CMK (cell line): ENCODE data around the gene NHEJ1.
"Not testable (repeated sequence)": the region's sequence is repeated elsewhere in the genome, so short reads cannot be mapped to it uniquely, and the experiment has no call there.

ENCODE experiments used
- DNase-seq: peaks from one replicate; pipeline ENCODE4 v3.0.0-alpha.2; 2010; ENCODE audit warnings: low read depth

Gene NHEJ1

GRCh38 chr2:219160186-219161017 lies at the start of gene NHEJ1:
NHEJ1 (minus strand) TSS chr2:219160815; CDS start chr2:219158362, 2,453 bp downstream.
- DNase-seq = peak; percentile 88

- DNase-seq = no peak
Measured at GRCh38 chr2:219209236-219210195, 48.9 kb upstream of the NHEJ1 start.

GRCh38 chr2:219207884-219208740 lies 47.5 kb upstream of the NHEJ1 start:
- no peak for DNase-seq

GRCh38 chr2:219207134-219207883 lies 46.7 kb upstream of the NHEJ1 start:
- no peak for DNase-seq

- DNase-seq = peak; percentile 80
Measured at GRCh38 chr2:219206328-219207133, 45.9 kb upstream of the NHEJ1 start, which contains the start of gene ZFAND2B. ZFAND2B (plus strand) TSS chr2:219206782; CDS start chr2:219206988, 206 bp downstream.

GRCh38 chr2:219205981-219206327 lies 45.3 kb upstream of the NHEJ1 start:
- DNase-seq = no peak

GRCh38 chr2:219205165-219205538 lies 44.5 kb upstream of the NHEJ1 start:
- DNase-seq = no peak

GRCh38 chr2:219204425-219205164 lies 44.0 kb upstream of the NHEJ1 start:
- no peak for DNase-seq

- DNase-seq = not testable (repeated sequence)
Measured at GRCh38 chr2:219201331-219201730, 40.7 kb upstream of the NHEJ1 start.

GRCh38 chr2:219200502-219201326 lies 40.1 kb upstream of the NHEJ1 start:
- DNase-seq = not testable (repeated sequence)

GRCh38 chr2:219199470-219200211 lies 39.0 kb upstream of the NHEJ1 start:
- no peak for DNase-seq

- no peak for DNase-seq
Measured at GRCh38 chr2:219198974-219199373, 38.4 kb upstream of the NHEJ1 start.

- DNase-seq = no peak
Measured at GRCh38 chr2:219197388-219197787, 36.8 kb upstream of the NHEJ1 start.

- DNase-seq = no peak
Measured at GRCh38 chr2:219186754-219187456, 26.3 kb upstream of the NHEJ1 start.

- no peak for DNase-seq
Measured at GRCh38 chr2:219184121-219184520, 23.5 kb upstream of the NHEJ1 start.

- DNase-seq = no peak
Measured at GRCh38 chr2:219183151-219183772, 22.6 kb upstream of the NHEJ1 start.
